Kidney (tissue), 14 donors: Measurements from ENCODE around the gene ADORA2A. TPM values are rescaled to one million over a fixed set of nuclear protein-coding genes. Genes with fewer than 3 reads are reported as not detected.

Source experiments
- DNase-seq, 5 donors: peaks; one replicate each; pipeline ENCODE4 v3.0.0-alpha.2; 2013 to 2020
- FAIRE-seq: peaks from 2 replicates; lab custom pipeline; 2012; peaks lifted over from hg19 to GRCh38; lab: Jason Lieb, UNC
- H3K27ac ChIP-seq, 2 donors: one replicate each; pipeline ENCODE4 v1.7.0; 2013; ENCODE audit warnings: low read depth in 2 of 2, low read length in 2 of 2, inconsistent platforms in 1 of 2
- H3K27me3 ChIP-seq: one replicate; pipeline ENCODE4 v1.7.1; 2013; ENCODE audit warnings: low read length, inconsistent platforms; ENCODE audit not compliant: control insufficient read depth, insufficient read depth
- H3K36me3 ChIP-seq, 3 donors: one replicate each; pipeline versions ENCODE4 v1.7.0 to v1.7.1; 2013; ENCODE audit warnings: low read length in 3 of 3, control low read depth in 1 of 3, inconsistent platforms in 1 of 3; ENCODE audit not compliant: insufficient read depth in 3 of 3, control insufficient read depth in 2 of 3
- H3K4me1 ChIP-seq, 3 donors: one replicate each; pipeline versions ENCODE4 v1.7.0 to v1.7.1; 2013; ENCODE audit warnings: low read length in 3 of 3, inconsistent platforms in 1 of 3, low read depth in 1 of 3; ENCODE audit not compliant: control insufficient read depth in 2 of 3, insufficient read depth in 2 of 3
- H3K4me3 ChIP-seq, 3 donors: one replicate each; pipeline versions ENCODE4 v1.7.0 to v1.8.1; 2013; ENCODE audit warnings: low read length in 3 of 3, control low read depth in 1 of 3, inconsistent platforms in 1 of 3
- H3K9ac ChIP-seq, 3 donors: one replicate each; pipeline versions ENCODE4 v1.7.0 to v1.7.1; 2013; ENCODE audit warnings: low read length in 3 of 3, control low read depth in 1 of 3, inconsistent platforms in 1 of 3
- H3K9me3 ChIP-seq, 3 donors: one replicate each; pipeline versions ENCODE4 v1.7.0 to v1.7.1; 2013; ENCODE audit warnings: low read length in 3 of 3, control low read depth in 1 of 3, inconsistent platforms in 1 of 3; ENCODE audit not compliant: control insufficient read depth in 2 of 3, insufficient read depth in 1 of 3
- intact Hi-C: fragments of 100-400 bp; cut with DNase I; formaldehyde crosslinking; loops from one replicate; pipeline ENCODE4 v1.11.1; 2022
- polyA plus RNA-seq: library from polyadenylated mRNA; stranded (reverse); fragments of 350-450 nt; fragmentation: Illumina TruSeq; extraction: RNeasy Lipid Tissue Mini Kit (QIAGEN cat#74804); gene quantifications from one replicate; pipeline ENCODE4 v1.2.3, GENCODE V29; 2014; ENCODE audit warnings: low read depth, low replicate concordance; ENCODE audit not compliant: insufficient read depth
- total RNA-seq: library from RNA; stranded (reverse); fragmentation: NEBNext Ultra II Directional; extraction: Animal tissue kit (Norgen Biotek cat#: 25700); gene quantifications from one replicate; pipeline ENCODE4 v1.2.1, GENCODE V29; 2021
- TF ChIP-seq, protein P1 (sequence below): IDR thresholded peaks from 3 replicates; pipeline ENCODE4 v1.5.1; 2012; ENCODE audit warnings: mild to moderate bottlenecking, moderate library complexity, borderline replicate concordance; ENCODE audit not compliant: insufficient read depth; ENCODE audit errors: extremely low read depth
- donor health status: control.
- donor health status: control.
- donor health status: control.
- donor health status: control.
- donor health status: control.
- donor health status: DM: yes; HTN: yes; CAD: no.
- donor health status: Normal renal cell carcinoma (clear cell type).

Gene ADORA2A
- total and polyA plus RNA-seq, 2 donors from 2014 or later, result 6.1 to 6.9 TPM

GRCh38 chr22:24482575-24482974 lies 55.2 kb downstream of the ADORA2A start:
- no peak overlapping the region for H3K9ac ChIP-seq
- no peaks in the 10 kb centered on the region for H3K27me3 ChIP-seq
- FAIRE-seq, result peak; percentile 37
- no peaks in the 10 kb centered on the region for H3K9me3 ChIP-seq
- H3K36me3 ChIP-seq, result no peaks in the 10 kb centered on the region
- no peak overlapping the region for H3K4me3 ChIP-seq
- intact Hi-C loops, result no loop called here
- H3K4me1 ChIP-seq, result peaks cover 0 to 22% (median 4%) of the 10 kb centered on the region in 3 donors
- DNase-seq, result no peak
- TF ChIP-seq, protein P1, sequence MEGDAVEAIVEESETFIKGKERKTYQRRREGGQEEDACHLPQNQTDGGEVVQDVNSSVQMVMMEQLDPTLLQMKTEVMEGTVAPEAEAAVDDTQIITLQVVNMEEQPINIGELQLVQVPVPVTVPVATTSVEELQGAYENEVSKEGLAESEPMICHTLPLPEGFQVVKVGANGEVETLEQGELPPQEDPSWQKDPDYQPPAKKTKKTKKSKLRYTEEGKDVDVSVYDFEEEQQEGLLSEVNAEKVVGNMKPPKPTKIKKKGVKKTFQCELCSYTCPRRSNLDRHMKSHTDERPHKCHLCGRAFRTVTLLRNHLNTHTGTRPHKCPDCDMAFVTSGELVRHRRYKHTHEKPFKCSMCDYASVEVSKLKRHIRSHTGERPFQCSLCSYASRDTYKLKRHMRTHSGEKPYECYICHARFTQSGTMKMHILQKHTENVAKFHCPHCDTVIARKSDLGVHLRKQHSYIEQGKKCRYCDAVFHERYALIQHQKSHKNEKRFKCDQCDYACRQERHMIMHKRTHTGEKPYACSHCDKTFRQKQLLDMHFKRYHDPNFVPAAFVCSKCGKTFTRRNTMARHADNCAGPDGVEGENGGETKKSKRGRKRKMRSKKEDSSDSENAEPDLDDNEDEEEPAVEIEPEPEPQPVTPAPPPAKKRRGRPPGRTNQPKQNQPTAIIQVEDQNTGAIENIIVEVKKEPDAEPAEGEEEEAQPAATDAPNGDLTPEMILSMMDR, result no peak
- H3K27ac ChIP-seq, result peak overlapping the region in 1 of 2 donors; percentile 51

- H3K9ac ChIP-seq, result no peak overlapping the region
- DNase-seq (no peak), FAIRE-seq (no peak)
- H3K4me3 ChIP-seq, result no peak overlapping the region
- H3K27ac ChIP-seq, result peak overlapping the region in 1 of 2 donors; percentile 51
- no peaks in the 10 kb centered on the region for H3K9me3 ChIP-seq
- H3K36me3 ChIP-seq, result no peaks in the 10 kb centered on the region
- peaks cover 0 to 22% (median 4%) of the 10 kb centered on the region in 3 donors for H3K4me1 ChIP-seq
- TF ChIP-seq, protein P1, result no peak
- intact Hi-C loops, result no loop called here
- H3K27me3 ChIP-seq, result no peaks in the 10 kb centered on the region
Observed at GRCh38 chr22:24482998-24483397, 55.6 kb downstream of the ADORA2A start.

- no peak for FAIRE-seq
- TF ChIP-seq, protein P1, result no peak
Observed at GRCh38 chr22:24483976-24484545, 56.7 kb downstream of the ADORA2A start.

More at GRCh38 chr22:24483976-24484545, 56.7 kb downstream of the ADORA2A start:
- Histone ChIP-seq H3K4me1 (peaks cover 0 to 22% (median 4%) of the 10 kb centered on the region in 3 donors), H3K9ac (no peak overlapping the region), H3K36me3 (no peaks in the 10 kb centered on the region), H3K27ac (no peak overlapping the region), H3K27me3 (no peaks in the 10 kb centered on the region), H3K9me3 (no peaks in the 10 kb centered on the region), H3K4me3 (no peak overlapping the region)
- DNase-seq, result no peak
- intact Hi-C loops, result no loop called here
